Stimulated activated effector memory CD8-positive, alpha-beta T cell treated with anti-CD3 and anti-CD28 coated beads, Interleukin-12 subunit alpha, Interleukin-12 subunit beta, amount 100 ng/mL, for 72 hours (primary cell): ENCODE measurements around the gene PLEKHF1.
A peak's percentile ranks its signal among the peaks of the same experiment; 100 is the strongest.

ENCODE experiments used
- ATAC-seq: fragments of 150-1000 bp; cut with Tn5 transposase; 2 replicates; pipeline ENCODE4 v1.10.0; 2021
- DNase-seq, 2 donors: peaks; one replicate each; pipeline ENCODE4 v3.0.0; 2021 to 2022; ENCODE audit warnings: low spot score in 2 of 2
- H3K27ac Mint-ChIP-seq: one replicate; pipeline ENCODE4 v1.8.0; 2022; ENCODE audit warnings: mild to moderate bottlenecking, mixed read lengths
- H3K36me3 Mint-ChIP-seq: one replicate; pipeline ENCODE4 v1.8.0; 2022; ENCODE audit warnings: mild to moderate bottlenecking, mixed read lengths
- H3K4me1 Mint-ChIP-seq: one replicate; pipeline ENCODE4 v1.8.0; 2022; ENCODE audit warnings: mixed read lengths
- H3K4me3 Mint-ChIP-seq: one replicate; pipeline ENCODE4 v1.8.0; 2022; ENCODE audit warnings: mild to moderate bottlenecking, mixed read lengths
- H3K9me3 Mint-ChIP-seq: one replicate; pipeline ENCODE4 v1.8.0; 2022; ENCODE audit warnings: mixed read lengths

Gene PLEKHF1

GRCh38 chr19:29694161-29694560 is 28.9 kb downstream of the PLEKHF1 start:
- DNase-seq, result no peak
- peaks cover 4% of the 10 kb centered on the region for H3K36me3 Mint-ChIP-seq
- H3K4me3 Mint-ChIP-seq, result no peak overlapping the region
- peak overlapping the region; percentile 82 for H3K27ac Mint-ChIP-seq
- H3K4me1 Mint-ChIP-seq, result peaks cover 28% of the 10 kb centered on the region
- ATAC-seq, result no peak
- peaks cover 5% of the 10 kb centered on the region for H3K9me3 Mint-ChIP-seq

DNA sequence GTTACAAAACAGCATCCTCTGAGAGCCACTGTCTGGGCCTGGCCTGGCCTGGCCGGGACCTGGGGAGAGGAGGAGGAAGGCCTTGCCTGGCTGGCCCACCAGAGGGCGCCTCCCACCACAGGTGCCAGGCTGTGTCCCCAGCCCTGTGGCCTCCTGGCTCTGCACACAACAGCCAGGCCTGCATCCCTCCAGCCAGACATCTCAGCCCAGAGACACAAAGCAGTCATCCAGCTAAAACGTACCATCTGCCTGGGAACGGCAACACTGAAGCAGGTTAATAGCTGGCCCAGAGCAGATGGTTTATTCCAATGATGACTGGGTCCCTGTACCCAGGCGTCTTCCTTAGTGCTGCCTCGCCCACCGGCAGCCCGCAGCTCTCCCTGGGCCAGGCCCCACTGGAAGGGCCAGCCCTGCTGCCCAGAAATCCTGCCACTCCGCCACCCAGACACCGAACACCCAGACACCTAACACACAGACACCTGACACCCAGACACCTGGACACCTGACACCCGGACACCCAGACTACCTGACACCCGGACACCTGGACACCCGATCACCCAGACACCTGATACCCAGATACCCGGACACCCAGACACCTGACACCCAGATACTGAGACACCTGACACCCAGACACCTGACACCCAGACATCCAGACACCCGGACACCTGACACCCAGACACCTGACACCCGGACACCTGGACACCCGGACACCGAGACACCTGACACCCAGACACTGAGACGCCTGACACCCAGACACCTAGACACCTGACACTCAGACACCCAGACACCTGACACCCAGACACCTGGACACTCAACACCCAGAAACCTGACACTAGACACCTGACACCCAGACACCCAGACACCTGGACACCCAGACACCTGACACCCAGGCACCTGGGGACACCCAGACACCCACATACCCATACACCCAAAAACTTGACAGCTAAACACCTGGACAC is 29.7 kb downstream of the PLEKHF1 start:
- DNase-seq, result peak; percentile 75 to 86
- Mint-ChIP-seq H3K27ac (peak overlapping the region; percentile 82), H3K4me3 (no peak overlapping the region), H3K4me1 (peaks cover 21% of the 10 kb centered on the region), H3K9me3 (no peaks in the 10 kb centered on the region), H3K36me3 (no peaks in the 10 kb centered on the region)
- ATAC-seq, result peak; percentile 98

DNA sequence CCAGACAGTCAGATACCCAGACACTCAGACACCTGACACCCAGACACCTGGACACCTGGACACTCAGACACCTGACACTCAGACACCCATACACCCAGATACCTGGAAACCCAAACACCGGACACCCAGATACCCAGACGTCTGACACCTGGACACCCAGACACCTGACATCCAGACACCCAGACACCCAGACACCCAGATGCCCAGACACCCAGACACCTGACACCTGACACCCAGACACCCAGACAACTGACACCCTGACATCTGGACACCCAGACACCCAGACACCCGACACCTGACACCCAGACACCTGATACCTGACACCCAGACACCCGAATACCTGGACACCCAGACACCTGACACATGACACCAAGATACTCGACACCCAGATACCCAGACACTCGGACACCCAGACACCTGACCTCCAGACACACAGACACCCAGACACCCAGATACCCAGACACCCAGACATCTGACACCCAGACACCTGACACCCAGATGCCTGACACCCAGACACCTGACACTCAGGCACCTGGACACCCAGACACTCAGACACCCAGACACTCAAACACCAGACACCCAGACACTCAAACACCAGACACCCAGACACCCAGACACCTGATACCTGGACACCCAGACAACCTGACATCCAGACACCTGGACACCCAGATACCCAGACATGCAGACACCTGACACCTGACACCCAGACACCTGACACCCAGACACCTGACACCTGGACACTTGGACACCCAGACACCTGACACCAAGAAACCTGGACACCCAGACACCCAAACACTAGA is 30.7 kb downstream of the PLEKHF1 start:
- Mint-ChIP-seq H3K4me1 (peaks cover 19% of the 10 kb centered on the region), H3K4me3 (no peak overlapping the region), H3K27ac (peak overlapping the region; percentile 82), H3K9me3 (no peaks in the 10 kb centered on the region), H3K36me3 (no peaks in the 10 kb centered on the region)
- ATAC-seq, result no peak
- DNase-seq, result no peak

DNA sequence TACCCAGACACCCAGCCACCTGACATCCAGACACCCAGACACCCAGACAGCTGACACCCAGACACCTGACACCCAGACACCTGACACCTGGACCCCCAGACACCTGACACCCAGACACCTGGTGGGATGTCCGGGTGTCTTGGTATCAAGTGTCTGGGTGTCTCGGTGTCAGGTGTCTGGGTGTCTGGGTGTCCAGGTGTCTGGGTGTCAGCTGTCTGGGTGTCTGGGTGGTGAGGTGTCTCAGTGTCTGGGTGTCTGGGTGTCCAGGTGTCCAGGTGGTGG is 31.2 kb downstream of the PLEKHF1 start:
- Mint-ChIP-seq H3K9me3 (no peaks in the 10 kb centered on the region), H3K36me3 (peaks cover under 1% of the 10 kb centered on the region), H3K27ac (peak overlapping the region; percentile 82), H3K4me1 (peaks cover 15% of the 10 kb centered on the region), H3K4me3 (no peak overlapping the region)
- ATAC-seq (no peak), DNase-seq (no peak)

DNA sequence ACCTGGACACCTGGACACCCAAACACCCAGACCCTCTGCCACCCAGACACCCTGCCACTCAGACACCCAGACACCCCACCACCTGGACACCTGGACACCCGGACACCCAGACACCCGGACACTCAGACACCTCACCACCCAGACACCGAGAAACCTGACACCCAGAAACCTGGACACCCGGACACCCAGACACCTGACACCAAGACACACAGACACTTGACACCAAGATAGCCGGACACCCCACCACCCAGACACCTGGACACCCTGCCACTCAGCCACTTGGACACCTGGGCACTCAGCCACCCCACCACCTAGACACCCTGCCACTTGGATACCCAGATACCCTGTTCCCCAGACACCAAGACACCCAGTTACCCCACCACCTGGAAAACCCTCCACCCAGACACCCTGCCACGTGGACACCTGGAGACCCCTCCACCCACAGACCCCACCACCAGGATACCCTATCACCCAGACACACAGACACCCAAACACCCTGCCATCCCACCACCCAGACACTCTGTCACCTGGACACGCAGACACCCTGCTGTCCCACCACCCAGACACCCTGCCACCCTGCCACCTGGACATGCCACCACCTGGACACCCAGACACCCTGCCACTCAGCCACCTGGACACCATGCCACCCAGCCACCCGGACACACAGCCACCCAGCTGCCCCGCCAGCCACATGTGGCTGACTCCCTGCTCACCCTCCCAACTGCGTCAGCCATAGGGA is 32.4 kb downstream of the PLEKHF1 start:
- no peak for DNase-seq
- Mint-ChIP-seq H3K9me3 (no peaks in the 10 kb centered on the region), H3K27ac (peak overlapping the region; percentile 81), H3K4me3 (no peak overlapping the region), H3K4me1 (peaks cover 15% of the 10 kb centered on the region), H3K36me3 (peaks cover 12% of the 10 kb centered on the region)
- no peak for ATAC-seq

DNA sequence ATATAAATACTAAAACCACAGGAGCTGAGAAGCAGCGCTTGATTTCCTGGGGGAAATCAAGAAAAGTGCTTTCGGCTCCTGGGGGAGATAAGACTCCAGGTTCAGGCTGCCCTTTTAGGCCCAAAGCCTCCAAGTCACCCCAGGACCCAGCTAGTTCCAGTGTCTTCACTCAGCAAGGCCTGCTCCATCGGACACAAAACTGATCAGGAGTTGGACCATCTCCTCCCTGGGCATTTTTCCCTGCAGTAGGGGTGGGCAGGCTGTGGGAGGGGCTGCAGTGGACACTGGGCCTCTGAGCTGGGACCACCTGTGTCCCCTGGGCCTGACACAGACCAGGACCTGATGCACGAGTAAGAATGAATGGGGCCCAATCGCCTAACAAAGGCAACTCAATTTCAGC is 34.6 kb downstream of the PLEKHF1 start:
- Mint-ChIP-seq H3K9me3 (no peaks in the 10 kb centered on the region), H3K27ac (no peak overlapping the region), H3K36me3 (peaks cover 34% of the 10 kb centered on the region), H3K4me3 (no peak overlapping the region), H3K4me1 (peaks cover 15% of the 10 kb centered on the region)
- DNase-seq (no peak), ATAC-seq (no peak)

DNA sequence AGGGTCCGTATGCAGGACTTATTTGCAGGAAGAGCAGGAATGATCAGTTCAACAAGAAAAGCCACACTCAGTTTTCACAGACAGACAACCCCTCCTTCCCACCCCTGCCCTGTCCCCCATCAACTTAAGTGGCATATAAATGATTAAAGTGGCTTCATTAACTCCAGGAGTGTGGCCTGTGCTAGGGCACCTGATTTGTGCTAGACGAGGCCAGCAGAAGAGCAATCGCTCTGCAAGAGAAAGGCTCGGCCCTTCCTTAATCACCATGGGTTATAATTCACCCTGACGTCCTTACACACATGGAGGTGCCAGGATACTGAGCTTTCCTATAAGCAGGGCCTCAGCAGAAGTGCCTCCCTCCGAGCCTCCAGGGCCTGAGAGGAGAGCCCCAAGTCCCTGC is 35.2 kb downstream of the PLEKHF1 start:
- Mint-ChIP-seq H3K4me1 (peaks cover 18% of the 10 kb centered on the region), H3K9me3 (no peaks in the 10 kb centered on the region), H3K4me3 (no peak overlapping the region), H3K27ac (no peak overlapping the region), H3K36me3 (peaks cover 40% of the 10 kb centered on the region)
- no peak for DNase-seq
- no peak for ATAC-seq

DNA sequence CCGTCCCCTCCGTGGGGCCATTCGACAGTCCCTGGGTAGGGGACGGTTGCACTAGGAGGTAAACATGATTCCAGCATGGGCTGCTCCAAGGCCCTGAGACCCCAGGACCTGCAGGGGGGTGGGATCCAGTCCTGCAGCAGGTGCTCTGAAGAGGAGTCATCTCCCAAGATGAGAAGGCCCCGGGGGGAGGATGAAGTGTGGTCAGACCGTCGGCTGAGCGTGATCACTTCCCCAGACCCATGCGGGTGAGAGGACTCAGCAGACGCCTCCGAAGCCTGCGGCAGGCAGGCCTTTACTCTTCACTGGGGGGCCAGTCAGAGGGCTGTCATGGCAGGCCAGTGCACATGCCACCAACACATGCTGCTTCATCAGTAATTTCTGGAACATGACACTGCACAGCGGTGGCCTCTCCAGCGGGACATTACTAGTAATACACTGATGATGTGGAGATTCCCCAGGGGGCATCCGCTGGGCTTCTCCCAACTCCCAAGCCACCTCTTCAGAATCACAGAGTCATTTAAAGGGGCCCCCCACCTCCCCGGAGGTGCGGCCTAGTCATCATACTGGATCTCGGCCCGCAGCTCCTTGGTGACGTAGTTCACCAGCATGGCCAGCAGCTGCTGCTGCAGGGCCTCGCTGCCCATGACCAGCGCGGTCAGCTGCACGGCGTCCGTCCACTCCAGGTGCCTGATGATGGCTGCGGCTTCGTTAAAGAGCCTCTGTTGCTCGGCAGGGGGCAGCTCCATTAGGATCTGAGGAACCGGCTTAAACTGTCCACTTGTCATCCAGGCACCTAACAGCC is 37.1 kb downstream of the PLEKHF1 start:
- H3K4me1 Mint-ChIP-seq, result peaks cover 10% of the 10 kb centered on the region
- H3K9me3 Mint-ChIP-seq, result no peaks in the 10 kb centered on the region
- no peak overlapping the region for H3K27ac Mint-ChIP-seq
- H3K36me3 Mint-ChIP-seq, result peaks cover 58% of the 10 kb centered on the region
- DNase-seq, result no peak
- no peak for ATAC-seq
- no peak overlapping the region for H3K4me3 Mint-ChIP-seq

- DNase-seq (no peak), ATAC-seq (no peak)
- Mint-ChIP-seq H3K4me1 (peaks cover 10% of the 10 kb centered on the region), H3K36me3 (peaks cover 64% of the 10 kb centered on the region), H3K27ac (no peak overlapping the region), H3K9me3 (no peaks in the 10 kb centered on the region), H3K4me3 (no peak overlapping the region)
Observed at GRCh38 chr19:29702963-29703320, 37.7 kb downstream of the PLEKHF1 start.

DNA sequence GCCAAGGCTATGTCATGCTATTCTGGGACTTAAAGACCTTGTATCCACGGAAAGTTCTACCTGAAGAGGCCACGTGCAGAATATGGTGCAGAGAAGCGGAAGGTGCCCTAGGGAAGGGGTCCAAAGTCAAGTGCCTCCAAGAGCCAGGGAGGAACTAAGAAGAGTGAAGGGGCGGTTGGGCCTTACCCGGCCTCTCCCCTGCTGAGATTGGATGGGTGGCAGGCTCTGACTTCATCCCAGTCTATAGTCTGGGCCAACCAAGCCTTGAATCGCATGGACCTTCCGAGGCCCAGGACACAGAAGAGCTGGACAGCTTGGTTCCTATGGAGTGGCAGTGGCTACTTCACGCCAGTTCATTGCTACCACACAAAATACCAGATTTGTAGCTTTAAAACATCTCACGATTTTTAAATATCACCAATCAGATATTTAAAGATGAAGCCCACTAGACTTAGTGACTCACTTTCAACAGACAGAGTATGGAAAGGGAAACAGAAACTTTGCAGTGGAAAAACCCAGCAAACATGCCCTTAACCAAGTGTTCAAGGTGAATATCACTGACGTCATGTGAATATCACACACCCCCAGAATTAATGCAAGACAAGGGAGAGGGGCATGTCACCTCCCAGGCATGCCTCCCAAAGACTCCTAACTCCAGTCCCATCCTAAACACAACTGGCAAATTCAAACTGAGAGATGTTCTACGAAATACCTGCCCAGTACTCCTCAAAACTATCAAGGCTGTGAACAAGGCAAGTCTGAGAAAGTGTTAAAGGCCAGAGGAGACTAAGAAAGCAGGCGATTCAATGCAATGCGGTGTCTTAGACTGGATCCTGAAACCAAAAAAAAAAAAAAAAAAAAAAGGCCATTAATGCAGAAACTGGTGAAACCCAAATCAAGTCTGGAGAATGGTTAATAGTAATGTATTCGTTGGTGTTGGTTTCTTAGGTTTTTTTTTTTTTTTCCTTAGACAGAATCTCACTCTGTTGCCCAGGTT is 39.6 kb downstream of the PLEKHF1 start:
- ATAC-seq (peak; percentile 85), DNase-seq (no peak)
- H3K9me3 Mint-ChIP-seq, result no peaks in the 10 kb centered on the region
- peaks cover 74% of the 10 kb centered on the region for H3K36me3 Mint-ChIP-seq
- H3K27ac Mint-ChIP-seq, result peak overlapping the region; percentile 76
- peaks cover 18% of the 10 kb centered on the region for H3K4me1 Mint-ChIP-seq
- H3K4me3 Mint-ChIP-seq, result peak overlapping the region; percentile 25

- H3K36me3 Mint-ChIP-seq, result peaks cover 82% of the 10 kb centered on the region
- ATAC-seq (no peak), DNase-seq (no peak)
- H3K27ac Mint-ChIP-seq, result peak overlapping the region; percentile 76
- no peaks in the 10 kb centered on the region for H3K9me3 Mint-ChIP-seq
- H3K4me3 Mint-ChIP-seq, result no peak overlapping the region
- peaks cover 27% of the 10 kb centered on the region for H3K4me1 Mint-ChIP-seq
Observed at GRCh38 chr19:29705706-29706105, 40.4 kb downstream of the PLEKHF1 start.

- H3K4me3 Mint-ChIP-seq, result no peak overlapping the region
- ATAC-seq, result no peak
- H3K4me1 Mint-ChIP-seq, result peaks cover 34% of the 10 kb centered on the region
- DNase-seq, result no peak
- peaks cover 84% of the 10 kb centered on the region for H3K36me3 Mint-ChIP-seq
- peak overlapping the region; percentile 76 for H3K27ac Mint-ChIP-seq
- H3K9me3 Mint-ChIP-seq, result no peaks in the 10 kb centered on the region
Observed at GRCh38 chr19:29706635-29707034, 41.4 kb downstream of the PLEKHF1 start.

DNA sequence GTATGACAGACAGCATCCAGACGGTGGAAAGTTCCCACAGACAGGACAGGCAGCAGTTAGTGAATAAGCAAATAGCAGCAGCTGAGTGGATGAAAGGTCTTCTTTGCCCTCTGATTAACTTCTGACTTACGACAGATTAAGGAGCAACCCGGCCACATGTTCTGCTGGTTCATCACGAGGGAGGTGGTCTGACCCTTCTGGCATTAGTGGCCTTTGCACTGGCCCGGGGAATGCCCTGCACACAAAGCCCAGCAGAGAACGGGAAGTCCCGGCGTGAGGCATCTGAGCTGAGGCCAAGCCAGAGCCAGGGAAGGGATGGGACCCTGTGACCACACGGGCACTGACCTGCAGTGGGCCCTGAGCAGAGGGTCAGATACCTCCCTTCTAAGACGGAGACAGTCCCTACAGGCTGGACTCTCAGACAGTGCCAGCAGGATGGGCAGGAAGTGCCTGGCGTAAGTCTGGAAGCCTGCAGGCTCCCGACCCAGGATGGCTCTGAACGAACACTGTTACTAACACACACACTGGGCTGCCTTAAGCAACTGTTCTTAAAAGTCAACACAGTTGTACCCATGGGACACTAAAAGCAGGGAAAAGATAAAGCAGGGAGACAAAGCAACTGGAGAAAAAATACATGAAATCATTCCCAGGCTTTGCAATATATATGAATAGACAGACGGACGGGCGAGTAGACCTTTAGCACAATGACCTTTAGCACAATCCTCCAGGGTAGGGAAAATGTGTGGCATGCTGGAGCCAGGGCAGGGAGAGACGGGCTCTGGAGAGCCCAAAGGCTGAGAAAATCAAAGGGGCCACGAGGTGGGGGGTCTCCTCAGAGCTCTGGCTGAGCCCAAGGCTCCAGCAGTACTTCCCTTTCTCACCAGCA is 43.5 kb downstream of the PLEKHF1 start:
- H3K4me1 Mint-ChIP-seq, result peaks cover 55% of the 10 kb centered on the region
- H3K27ac Mint-ChIP-seq, result peak overlapping the region; percentile 52
- no peaks in the 10 kb centered on the region for H3K9me3 Mint-ChIP-seq
- ATAC-seq (no peak), DNase-seq (no peak)
- H3K36me3 Mint-ChIP-seq, result peaks cover 64% of the 10 kb centered on the region
- no peak overlapping the region for H3K4me3 Mint-ChIP-seq
